Stimulated activated naive CD4-positive, alpha-beta T cell treated with Interleukin-2 at 50 U/mL for 16 hours (primary cell): ENCODE results near the gene LGALS7.
"Not testable (repeated sequence)": the region's sequence is repeated elsewhere in the genome, so short reads cannot be mapped to it uniquely, and the experiment has no call there.

Experiments
- DNase-seq: peaks from one replicate; lab custom pipeline; 2025; lab: John Stamatoyannopoulos, UW

The LGALS7 gene

DNA sequence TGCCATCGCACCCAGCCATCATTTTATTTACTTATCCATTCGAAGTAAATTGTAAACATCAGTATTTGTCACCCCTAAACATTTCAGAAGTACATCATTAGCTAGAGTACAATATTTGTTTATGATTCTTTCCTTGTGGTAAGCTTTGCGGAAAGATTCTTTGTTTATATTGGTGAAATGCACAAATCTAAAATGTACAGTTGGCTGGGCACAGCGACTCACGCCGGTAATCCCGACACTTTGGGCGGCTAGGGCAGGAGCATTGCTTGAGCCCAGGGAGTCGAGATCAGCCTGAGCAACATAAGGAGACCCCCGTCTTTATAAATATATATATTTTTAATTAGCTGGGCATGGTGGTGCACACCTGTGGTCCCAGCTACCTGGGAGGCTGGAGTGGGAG, 25.8 kb upstream of the LGALS7 start:
- DNase-seq: no peak

DNA sequence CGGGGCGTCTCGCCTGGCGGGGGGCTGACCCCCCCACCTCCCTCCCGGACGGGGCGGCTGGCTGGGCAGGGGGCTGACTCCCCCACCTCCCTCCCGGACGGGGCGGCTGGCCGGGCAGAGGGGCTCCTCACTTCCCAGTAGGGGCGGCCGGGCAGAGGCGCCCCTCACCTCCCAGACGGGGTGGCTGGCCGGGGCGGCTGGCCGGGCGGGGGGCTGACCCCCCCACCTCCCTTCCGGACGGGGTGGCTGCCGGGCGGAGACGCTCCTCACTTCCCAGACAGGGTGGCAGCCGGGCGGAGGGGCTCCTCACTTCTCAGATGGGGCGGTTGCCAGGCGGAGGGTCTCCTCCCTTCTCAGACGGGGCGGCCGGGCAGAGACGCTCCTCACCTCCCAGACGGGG, 24.5 kb upstream of the LGALS7 start:
- DNase-seq: not testable (repeated sequence)

DNA sequence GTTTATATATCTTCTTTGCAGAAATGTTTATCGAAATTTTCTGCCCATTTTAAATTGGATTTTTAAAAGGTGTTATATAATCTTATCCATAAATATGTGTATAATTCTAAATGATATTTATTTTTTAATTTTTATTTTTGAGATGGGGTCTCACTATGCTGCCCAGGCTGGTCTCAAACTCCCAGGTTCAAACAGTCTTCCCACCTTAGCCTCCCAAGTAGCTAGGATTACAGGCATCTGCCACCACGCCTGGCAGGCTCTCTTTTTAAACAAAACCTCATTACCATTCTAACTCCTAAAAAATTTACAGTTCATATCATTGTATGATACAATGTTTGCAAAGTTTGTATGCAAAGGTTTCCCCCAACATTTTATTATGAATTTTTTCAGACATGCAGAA, 22.8 kb upstream of the LGALS7 start:
- DNase-seq: no peak

DNA sequence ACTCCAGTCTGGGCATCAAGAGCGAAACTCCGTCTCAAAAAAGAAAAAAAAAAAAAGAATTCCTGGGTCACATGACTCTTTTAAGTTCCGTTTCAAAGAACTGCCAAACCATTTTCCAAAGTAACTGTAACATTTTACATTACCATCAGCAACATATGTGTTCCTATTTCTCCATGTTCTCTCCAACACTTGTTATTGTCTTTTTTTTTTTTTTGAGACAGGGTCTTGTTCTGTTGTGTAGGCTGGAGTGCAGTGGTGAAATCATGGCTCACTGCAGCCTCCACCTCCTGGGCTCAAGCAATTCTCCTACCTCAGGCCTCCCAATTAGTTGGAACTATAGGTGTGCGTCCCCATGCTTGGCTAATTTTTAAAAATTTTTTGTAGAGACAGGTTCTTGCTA, 22.2 kb upstream of the LGALS7 start:
- DNase-seq: no peak

DNA sequence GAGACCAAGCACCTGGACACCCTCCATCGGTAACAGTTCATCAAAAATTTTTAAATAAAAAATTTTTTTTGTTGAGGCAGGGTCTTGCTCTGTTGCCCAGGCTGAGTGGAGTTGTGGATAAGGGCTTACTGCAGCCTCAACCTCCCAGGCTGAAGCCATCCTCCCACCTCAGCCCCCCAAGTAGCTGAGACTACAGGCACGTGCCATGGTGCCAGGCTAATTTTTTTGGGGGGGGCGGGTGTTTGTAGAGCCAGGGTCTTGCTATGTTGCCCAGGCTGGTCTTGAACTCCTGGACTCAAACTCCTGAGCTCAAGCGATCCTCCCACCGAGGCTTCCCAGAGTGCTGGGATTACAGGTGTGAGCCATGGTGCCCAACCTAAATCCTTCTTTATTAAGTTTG, 20.4 kb upstream of the LGALS7 start:
- DNase-seq: no peak

DNA sequence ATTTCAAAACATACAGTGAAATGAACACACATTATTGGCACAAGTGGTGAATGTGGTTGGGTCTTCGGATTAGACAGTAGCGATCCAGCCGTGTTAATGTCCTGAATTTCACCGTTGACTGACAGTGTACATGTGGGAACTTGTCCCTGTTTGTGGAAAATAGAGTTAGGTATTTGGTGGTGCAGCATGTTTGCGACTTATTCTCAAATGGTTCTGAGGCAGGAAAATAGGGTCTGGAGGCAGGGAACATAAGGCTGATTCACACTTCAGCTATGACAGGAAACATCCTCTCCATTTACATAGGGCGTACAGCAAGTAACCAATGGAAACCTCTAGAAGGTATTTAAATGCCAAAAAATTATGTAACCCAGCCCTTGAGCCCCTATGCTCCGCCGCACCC, 19.9 kb upstream of the LGALS7 start:
- DNase-seq: no peak

DNA sequence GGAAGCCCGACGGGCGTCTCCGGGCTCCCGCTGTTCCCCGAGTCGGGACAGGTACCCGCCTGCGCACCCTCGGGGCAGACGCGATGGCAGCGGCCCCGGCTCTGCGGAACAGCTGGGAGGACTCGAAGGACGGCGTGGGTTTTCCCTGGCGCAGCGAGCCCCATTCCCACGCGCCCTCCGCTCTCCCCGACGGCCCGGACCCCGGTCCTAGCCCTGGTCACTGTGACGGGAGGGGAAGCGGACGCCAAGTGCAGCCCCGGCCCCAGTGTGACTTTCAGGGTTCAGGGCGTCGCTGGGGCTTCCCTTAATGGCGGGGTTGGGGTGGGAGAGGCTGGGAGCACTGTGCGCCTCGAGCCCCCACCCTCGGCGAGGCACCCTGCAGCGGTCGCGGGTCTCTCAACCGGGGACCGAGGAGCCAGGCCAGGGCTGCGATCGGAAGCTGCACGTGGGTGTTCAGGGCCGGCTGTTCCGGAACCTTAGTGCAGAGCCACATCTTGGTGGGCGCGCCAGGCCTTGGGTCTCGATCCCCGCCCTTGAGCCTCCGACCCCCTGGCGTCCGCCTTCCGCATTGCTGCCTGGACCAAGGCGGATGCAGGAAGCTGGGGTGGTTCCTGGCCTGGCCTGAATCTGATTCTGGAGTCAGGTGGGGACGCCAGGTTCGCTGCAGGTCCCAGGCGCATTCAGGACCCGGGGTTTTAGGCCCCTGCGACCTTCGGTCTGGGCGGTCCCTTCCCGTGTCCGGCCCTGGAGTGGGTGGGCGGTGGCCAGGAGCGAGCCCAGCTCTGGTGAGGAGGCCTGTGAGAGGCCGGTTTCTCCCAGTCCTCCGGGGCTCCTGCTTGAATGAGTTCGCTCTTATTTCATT, 19.2 kb upstream of the LGALS7 start:
- no peak for DNase-seq

DNA sequence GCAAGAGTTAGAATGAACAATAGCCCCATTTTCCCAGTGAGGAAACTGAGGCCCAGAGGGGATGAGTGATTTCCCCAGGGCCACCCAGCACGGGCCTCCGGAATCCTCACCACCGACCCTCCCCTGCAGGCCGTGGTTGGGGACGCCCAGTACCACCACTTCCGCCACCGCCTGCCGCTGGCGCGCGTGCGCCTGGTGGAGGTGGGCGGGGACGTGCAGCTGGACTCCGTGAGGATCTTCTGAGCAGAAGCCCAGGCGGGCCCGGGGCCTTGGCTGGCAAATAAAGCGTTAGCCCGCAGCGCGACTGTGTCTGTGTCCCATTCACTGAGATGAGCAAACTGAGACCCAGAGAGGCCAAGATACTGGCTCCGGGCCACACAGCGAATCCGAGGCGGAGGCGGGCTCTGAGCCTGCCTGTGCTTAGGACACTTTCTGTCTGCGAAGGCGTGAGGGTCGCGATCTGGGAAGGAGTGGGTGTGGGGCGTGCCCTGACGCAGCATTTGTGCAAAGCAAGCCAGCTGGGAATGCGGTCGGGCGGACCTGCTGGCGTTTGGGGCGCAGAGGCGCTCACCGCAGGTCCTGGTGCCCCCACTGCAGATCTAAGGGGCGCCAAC, 18.2 kb upstream of the LGALS7 start:
- DNase-seq: not testable (repeated sequence)

DNA sequence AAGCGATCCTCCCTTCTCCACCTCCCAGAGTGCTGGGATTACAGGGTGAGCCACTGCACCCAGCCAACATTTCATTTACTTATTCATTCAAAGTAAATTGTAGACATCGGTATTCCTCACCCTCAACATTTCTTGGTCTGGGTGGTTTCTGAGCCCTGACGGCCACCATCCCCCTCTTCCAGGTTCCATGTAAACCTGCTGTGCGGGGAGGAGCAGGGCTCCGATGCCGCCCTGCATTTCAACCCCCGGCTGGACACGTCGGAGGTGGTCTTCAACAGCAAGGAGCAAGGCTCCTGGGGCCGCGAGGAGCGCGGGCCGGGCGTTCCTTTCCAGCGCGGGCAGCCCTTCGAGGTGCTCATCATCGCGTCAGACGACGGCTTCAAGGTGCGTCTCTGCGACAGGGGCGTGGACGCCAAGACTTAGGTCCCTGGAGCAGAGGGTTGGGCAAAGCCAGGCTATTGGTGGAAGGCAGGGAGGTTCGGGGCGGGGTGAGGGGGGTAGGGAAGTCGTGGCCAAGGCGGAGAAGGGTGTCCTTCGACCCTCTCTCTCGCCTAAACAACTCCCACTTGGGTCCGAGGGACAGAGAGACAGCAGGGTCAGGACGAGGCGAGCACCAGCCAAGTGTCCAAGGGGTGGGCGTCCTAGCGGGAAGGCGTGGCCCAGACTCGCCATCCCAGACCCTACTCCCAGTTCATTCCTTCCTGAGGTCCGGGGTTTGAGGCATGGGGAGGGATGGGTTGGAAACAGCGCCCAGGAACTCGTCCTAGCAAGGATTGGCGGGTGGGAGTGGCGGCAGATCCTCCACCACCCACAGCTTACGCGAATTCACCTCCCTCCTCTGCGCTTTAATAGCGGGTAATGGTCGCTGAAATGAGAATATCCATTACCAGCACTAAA, 17.4 kb upstream of the LGALS7 start:
- not testable (repeated sequence) for DNase-seq

DNA sequence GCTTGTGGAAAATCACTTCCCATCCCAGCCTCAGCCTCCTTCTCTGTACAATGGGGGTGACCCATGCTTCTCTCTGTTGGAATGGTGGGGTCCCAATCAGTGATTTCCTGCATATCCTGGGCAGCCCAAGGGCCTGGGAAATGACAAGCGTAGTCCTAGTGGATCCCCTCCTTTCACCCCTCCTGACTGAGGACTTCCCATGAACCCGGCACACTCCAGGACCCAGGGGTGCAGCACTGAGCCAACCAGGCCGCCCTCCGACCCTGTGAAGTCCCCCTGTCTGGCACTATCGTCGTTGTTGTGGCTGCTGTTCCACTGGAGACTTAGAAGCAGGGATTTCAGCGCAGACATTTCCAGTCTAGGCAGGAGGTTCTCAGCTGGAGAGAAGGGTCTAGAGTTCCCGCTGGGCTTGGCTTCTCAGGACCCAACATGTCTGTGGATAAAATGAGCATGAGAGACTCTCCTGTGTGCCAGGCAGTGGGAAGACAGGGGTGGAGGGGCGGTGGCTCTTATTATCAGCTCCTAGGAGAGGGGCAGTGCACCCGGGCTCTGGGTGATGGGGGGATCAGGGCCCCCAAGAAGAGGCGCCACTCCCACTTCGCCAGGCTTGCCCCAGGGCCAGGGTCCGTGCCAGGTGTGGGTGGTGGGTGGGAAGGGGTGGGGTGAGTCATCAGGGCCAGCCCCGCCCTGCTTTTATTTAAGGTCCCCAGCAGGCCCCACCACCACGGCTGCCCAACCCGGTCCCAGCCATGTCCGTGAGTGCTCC, 15.3 kb upstream of the LGALS7 start, which contains the start of gene LGALS7B:
Gene LGALS7B (plus strand): TSS at position 723 of the 766 bp plus-strand sequence. CDS start 27 bp downstream, at position 750.
- no peak for DNase-seq

DNA sequence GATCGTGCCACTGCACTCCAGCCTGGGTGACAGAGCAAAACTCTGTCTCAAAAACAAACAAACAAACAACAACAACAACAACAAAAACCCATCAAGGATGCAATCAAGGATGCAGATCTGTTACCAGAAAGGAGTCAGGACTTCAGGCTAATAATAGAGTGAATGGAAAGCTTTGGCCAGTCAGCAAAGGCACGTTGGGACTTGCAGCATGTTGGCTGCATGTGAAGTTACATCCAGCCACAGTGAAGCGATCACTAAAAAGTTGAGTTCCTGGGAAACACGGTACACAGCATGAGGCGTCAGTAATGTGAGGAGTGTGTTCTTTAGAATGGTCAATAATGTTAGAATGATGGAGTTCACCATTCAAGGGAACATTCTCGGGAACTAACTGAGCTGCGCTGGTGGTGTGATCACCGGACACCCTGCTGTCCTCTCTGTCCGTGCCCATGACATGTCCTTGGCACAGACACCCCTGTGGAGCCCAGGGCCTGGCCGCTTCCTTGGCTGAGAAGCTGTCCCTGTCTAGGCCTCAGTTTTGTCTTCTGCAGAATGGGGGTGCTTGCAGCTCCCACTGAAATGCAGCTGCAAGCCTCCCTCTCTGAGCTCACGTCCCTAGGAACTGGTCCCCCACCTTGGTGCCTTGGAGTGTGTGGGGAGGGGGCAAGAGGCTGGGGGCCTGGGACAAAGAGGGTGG, 13.4 kb upstream of the LGALS7 start:
- no peak for DNase-seq

DNA sequence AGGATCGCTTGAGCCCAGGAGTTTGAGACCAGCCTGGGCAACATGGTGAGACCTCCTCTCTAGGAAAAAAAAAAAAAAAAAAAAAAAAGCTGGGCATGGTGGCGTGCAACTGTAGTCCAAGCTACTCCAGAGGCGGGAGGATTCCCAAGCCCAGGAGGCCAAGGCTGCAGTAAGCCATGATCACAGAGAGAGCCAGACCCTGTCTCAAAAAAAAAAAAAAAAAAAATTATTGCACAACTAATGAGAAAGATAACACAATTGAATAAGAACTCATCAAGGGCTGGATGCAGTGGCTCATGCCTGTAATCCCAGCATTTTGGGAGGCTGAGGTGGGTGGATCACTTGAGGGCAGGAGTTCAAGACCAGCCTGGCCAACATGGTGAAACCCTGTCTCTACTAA, 12.7 kb upstream of the LGALS7 start:
- DNase-seq: not testable (repeated sequence)

DNA sequence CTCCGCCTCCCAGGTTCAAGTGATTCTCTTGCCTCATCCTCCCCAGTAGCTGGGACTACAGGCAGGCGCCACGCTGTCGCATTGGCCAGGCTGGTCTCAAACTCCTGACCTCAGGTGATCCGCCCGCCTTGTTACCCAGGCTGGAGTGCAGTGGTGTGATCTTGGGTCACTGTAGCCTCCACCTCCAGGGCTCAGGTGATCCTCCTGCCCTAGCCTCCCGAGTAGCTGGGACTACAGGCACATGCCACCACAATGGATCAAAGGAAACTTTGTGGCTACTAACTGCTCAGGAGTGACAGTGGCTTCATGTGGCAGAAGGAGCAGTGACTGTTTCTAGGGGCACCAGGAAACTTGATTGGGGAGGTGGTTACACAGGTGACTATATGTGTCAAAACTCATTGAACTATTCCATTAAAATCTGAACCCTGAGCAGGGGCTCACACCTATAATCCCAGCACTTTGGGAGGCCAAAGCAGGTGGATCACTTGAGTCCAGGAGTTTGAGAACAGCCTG, 11.9 kb upstream of the LGALS7 start:
- DNase-seq: no peak

DNA sequence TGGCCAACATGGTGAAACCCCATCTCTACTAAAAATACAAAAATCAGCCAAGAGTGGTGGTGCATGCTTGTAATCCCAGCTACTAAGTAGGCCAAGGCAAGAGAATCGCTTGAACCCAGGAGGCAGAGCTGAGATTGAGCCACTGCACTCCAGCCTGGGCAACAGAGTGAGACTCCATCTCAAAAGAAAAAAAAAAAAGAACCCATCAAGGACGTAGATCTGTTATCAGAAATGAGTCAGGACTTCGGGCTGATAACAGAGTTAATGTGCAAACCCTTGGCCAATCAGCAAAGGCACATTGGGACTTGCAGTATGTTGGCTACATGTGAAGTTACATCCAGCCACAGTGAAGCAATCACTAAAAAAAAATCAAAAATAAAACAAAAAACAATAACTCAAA, 10.9 kb upstream of the LGALS7 start:
- DNase-seq: no peak

DNA sequence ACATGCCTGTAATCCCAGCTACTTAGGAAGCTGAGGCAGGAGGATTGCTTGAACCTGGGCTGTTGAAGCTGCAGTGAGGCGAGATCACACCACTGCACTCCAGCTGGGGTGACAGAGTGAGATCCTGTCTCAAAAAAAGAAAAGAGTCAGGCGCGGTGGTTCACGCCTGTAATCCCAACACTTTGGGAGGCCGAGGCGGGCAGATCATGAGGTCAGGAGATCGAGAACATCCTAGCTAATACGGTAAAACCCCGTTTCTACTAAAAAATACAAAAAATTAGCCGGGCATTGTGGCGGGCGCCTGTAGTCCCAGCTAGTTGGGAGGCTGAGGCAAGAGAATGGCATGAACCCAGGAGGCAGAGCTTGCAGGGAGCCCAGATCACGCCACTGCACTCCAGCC, 8.9 kb upstream of the LGALS7 start:
- not testable (repeated sequence) for DNase-seq

DNA sequence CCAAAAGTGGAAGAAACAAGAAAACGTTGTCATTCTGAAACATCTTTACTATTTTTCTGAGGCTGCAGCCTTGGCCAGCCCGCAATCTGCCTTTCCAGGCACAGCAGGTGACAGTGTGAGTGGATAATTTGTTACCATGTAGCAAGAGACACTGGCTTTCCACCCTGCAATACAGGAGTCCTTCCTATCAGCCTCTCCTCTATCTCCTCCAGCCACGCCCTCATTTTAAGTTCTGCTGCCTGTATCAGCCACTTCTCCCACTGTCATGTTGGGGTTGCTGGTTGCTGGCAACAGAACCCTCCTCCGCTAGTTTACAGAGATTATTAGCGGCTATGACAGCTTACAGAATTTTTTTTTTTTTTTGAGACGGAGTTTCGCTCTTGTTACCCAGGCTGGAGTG, 7.7 kb upstream of the LGALS7 start:
- no peak for DNase-seq

DNA sequence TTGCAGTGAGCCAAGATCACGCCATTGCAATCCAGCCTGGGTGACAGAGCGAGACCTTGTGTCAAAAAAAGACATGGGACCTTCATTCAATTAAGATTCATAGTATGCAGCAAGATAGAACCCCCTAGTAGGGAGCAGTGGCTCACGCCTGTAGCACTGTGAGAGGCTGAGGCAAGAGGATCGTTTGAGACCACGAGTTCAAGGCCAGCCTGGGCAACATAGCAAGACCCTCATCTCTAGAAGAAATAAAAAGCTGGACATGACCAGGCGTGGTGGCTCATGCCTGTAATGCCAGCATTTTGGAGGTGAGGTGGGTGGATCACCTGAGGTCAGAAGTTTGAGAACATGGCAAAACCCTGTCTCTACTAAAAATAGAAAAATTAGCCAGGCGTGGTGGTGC, 7.1 kb upstream of the LGALS7 start:
- DNase-seq: no peak

DNA sequence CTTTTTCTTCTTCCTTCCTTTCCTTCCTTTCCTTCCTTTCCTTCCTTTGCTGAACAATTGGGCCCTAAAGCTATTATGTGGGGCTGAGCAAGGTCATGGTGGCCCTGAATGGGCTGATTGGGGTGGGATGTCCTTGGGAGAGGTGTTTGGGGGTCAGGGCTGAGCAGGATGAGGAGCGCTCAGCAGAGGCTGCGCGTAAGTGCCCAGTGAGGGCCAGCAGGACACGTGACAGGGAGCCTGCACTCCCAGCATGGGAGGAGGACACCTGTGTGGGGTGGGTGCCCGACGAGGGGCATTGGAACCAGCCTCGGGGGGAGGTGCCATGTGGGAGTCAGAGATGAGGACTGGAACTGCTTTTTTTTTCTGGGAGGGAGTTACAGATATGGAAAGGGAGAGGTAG, 5.4 kb upstream of the LGALS7 start:
- no peak for DNase-seq

DNA sequence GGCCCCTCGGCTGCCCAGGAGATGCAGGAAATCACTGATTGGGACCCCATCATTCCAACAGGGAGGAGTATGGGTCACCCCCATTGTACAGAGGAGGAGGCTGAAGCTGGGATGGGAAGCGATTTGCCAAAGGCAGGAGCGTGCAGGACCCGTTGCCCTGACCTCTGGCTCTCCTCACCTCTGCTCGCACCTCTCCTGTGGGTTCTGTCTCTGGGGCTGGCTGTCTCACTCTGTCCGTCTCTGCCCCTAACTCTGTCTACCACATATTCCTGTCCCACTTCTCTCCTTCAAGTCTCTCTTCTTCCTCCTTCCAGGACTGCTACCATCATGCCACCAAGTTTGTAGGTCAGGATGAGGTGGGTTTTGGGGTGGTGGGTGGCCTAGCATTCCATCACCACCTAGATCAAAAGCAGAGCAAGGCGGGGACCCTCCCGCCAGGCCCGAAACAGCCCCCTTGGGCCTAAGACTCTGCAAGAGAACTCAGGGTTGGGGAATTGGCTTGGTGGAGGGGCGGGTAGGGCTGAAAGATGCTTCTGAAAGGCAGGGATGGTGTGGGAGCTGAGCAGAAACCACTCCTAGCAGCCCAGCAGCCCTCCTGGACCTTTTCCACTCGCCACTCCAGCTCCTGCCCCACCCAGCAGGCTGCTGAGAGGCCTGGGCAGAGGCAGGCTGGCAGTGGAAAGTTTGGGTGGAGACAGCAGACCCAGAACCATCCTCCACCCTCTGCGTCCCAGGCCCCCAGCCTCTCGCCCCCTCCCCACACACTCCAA, 1.0 kb upstream of the LGALS7 start:
- DNase-seq: no peak

DNA sequence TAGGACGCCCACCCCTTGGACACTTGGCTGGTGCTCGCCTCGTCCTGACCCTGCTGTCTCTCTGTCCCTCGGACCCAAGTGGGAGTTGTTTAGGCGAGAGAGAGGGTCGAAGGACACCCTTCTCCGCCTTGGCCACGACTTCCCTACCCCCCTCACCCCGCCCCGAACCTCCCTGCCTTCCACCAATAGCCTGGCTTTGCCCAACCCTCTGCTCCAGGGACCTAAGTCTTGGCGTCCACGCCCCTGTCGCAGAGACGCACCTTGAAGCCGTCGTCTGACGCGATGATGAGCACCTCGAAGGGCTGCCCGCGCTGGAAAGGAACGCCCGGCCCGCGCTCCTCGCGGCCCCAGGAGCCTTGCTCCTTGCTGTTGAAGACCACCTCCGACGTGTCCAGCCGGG, 1.7 kb downstream of the LGALS7 start:
- not testable (repeated sequence) for DNase-seq
